HG02852 (cell line): ENCODE measurements around the gene ACP1.
"Not testable (repeated sequence)": the region's sequence is repeated elsewhere in the genome, so short reads cannot be mapped to it uniquely, and the experiment has no call there.

ENCODE experiments used
- ATAC-seq: cut with Tn5 transposase; IDR thresholded peaks from one replicate; pipeline ENCODE4 v1.9.1; 2021; ENCODE audit warnings: mild to moderate bottlenecking, moderate library complexity; ENCODE audit not compliant: unreplicated experiment

Gene ACP1

DNA sequence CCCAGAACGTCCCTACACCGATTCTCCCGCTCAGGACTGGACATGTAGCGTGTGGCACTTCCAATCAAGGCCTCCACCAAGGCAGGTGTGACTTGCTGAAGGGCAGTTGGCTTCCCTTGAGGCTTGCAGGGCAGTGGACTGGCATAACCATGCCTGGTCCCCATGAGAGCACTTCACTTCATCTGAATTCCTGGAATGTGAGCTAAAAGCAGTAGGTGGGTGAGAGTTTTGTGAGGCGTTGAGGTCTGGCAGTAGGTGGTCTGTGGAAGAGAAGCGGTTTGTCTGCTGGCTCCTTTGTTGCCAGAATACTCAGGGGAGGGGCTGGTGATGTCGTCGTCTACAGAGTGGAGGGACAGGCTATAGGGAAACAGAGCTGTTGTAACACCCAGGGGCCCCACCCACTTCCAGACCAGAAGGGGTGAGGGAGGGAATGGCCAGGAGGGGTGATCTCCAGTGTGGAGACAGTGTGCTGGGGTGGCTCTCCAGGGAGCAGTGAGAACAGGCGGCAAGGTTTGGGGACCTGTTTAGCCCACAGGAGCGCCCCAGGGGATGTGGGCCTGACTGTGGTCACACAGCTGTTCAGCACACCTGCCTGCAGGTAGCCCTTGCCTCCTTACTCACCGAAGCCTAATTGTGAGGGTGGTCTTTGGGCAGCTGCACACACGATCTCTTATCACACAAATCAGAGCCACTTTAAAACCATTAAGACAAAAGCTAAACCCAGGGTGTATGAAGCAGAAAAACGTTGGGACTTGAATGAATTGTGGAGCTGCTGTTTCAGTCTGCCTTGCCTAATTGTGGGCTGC lies 44.6 kb downstream of the ACP1 start:
- ATAC-seq = no peak

GRCh38 chr2:309954-310510 lies 45.3 kb downstream of the ACP1 start:
- ATAC-seq = no peak

DNA sequence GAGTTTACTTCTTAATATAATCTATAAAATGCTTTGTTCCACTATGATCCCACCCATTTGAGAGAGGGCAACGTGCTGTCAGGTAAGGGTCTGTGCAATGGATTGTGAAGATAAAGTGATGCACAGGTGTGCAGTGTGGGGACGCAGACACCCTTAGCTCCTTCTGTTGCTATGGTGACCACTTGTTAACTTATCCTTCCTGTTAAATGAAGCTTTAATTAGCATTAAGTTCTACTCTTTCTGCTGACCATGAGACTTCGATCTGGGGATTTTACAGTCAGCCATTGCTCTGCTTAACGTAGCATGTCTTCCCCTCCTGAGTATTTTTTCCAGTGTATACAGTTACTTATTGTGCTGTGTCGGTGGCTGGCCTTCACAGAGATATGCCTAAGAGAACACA lies 46.2 kb downstream of the ACP1 start:
- no peak for ATAC-seq

GRCh38 chr2:313991-314390 lies 49.2 kb downstream of the ACP1 start:
- no peak for ATAC-seq

DNA sequence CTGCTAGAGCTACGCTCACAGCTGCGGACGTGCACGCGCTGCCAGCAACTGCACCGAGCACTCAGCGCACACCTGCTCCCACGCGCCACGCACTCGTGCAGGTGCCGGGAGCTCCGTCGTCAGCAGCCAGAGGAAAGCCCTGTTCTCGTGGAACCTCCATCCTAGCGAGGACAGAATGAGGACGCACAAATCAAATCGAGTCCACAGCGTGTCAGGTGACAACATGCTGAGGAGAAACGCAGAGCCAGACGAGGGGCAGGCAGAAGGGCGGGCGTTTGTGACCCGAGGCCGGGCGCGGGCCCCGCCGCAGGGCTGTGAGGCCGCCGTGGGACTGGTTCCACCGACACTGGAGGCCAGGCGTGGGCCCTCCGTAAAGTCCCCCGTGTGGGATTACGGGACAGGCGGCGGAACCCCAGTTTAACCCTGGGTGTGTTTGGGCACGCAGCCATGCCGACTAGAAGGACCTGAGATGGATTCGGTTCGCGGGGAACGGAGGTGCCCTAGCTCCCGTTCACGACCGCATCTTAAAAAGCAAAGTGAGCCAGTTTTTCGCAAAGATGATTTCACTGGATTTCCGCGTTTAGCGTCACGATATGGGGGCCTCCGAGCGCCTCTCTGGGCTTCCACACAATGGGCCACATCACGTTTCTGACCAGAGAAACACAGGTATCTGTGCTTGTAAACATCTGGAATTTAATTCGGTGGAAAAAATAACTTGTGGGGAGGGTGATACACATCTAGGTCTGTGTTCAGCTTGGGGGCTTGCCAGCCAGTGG lies 50.0 kb downstream of the ACP1 start:
- ATAC-seq = no peak

GRCh38 chr2:315925-316324 lies 51.2 kb downstream of the ACP1 start:
- not testable (repeated sequence) for ATAC-seq

DNA sequence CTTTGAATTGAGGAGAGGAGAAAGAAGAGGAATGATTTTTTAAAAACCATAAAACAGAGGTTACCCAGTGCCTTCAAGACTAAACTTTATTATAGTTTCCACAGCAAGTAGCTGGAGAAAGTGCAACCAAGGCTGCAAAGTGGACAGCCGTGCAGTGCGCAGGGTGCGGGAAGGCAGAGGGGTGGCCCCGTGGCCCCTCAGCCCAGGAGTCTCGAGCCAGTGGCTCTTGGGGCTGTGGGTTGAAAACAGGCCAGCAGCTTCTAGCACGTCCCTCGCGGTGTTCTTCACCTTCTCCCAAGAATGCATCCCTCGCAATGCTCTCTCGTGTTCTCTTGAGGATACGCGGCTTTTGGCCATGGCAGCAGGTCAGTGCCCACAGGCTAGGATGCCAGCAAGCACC lies 51.6 kb downstream of the ACP1 start:
- no peak for ATAC-seq

DNA sequence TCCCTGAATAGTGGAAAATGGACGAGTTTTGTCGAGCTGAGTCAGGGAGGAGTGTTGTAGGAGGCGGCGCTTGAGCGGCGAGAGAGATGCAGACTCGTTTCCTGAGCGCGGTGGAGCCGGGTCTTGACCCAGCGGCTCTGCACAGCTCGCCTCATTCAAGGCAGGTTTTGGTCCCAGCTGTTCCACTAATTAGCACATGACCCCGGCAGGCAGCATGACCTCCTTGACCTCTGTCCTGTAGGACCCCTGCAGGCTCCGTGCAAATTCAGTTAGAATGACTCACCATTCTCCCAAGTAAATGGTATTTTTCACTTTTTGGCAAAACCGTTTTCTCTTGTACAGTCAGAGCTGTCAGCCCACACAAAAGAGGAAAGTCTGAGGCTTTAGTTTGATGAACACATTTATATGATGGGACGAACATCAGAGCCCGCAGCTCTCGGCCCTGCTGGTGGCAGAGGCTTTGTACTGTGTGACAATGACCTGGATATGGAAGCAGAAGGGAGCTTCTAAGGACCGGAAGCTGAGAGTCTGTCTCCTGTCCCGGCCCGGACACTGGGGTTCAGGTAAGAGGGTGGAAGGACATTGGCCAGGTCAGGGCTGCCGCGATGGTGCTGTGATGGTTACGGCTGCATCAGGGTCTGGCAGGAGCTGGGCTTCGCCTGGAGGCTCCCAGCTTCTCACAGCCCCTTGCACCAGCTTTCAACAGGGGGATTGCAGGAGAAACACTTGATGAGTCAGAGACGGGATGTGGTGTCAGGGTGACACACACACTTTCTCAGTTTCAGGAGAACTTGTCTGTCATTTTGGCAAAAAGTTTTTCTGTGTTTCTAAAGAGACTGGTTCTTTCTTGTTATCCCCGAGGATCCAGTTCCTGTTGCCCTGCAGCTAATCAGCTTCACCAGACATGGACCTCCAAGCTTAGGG lies 53.0 kb downstream of the ACP1 start:
- ATAC-seq = no peak

DNA sequence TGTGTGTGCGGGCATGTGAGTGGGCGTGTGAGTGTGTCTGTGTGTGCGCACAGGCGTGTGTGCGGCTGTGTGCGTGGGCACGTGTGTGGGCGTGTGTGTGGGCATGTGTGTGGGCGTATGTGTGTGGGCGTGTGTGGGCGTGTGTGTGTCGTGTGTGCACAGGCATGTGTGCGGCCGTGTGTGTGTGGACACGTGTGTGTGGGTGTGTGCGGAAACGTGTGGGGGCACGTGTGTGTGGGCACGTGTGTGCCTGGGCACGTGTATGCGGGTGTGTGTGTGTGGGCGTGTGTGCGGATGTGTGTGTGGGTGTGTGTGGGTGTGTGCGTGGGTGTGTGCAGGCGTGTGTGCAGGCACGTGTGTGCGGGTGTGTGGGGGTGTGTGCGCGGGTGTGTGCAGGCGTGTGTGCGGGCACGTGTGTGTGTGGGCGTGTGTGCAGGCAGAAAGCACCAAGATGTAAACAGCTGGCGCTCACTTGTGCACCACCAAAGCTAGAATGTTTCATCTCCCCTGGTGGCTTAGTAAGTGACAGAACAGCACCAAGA lies 54.4 kb downstream of the ACP1 start:
- ATAC-seq = no peak

GRCh38 chr2:320561-320960 lies 55.8 kb downstream of the ACP1 start:
- no peak for ATAC-seq

- ATAC-seq = no peak
Observed at GRCh38 chr2:322326-322725, 57.6 kb downstream of the ACP1 start.

DNA sequence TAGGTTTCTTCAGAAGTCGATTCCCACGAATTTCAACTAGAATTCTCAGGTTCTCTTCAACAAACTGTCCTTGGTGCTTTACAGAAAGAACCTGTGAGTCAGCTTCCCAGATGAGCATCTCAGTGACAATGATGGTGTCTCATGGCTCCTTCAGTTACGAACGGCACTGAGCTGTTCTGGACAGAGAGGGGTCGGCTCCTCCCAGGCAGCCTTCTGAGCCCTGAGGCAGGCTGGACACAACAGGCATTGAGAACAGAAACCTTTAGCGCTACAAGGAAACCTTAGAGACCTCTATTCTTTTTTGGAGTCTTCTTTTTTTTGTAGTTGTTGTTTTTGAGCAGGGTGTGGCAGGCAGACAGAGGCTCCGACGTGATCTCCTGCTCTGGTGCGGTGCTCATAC lies 58.3 kb downstream of the ACP1 start:
- no peak for ATAC-seq
